ENCODE data around the gene ST6GALNAC5. TPM values are rescaled to one million over a fixed set of nuclear protein-coding genes. Genes with fewer than 3 reads are reported as not detected.

Gene ST6GALNAC5
- total RNA-seq, 1 experiment from 2014 or later, result 0.24 TPM

DNA sequence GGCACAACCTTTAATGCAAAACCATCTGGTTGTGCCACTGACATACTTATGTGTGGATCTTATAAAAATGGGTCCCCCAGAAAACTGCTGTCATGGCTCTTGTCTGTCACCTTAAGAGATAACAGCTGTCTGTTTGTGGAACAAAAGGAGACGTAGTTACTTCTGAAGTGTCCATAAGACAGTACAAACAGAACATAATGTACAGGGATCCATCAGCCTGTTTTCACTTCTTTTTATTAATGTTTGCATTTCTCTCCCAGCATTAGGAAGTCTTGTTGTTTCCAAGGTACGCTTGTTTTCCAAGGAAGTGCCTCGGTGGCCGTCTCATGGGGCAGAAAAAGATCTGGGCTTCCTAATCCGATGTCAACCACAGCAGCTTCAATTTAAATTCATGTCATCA lies 11.2 kb upstream of the ST6GALNAC5 start:
- no peak overlapping the region for H3K4me3 ChIP-seq
- H3K27me3 ChIP-seq (ENCODE audit: insufficient read depth, low read depth), result peaks cover 5% of the 10 kb centered on the region
- TF ChIP-seq, protein P1, sequence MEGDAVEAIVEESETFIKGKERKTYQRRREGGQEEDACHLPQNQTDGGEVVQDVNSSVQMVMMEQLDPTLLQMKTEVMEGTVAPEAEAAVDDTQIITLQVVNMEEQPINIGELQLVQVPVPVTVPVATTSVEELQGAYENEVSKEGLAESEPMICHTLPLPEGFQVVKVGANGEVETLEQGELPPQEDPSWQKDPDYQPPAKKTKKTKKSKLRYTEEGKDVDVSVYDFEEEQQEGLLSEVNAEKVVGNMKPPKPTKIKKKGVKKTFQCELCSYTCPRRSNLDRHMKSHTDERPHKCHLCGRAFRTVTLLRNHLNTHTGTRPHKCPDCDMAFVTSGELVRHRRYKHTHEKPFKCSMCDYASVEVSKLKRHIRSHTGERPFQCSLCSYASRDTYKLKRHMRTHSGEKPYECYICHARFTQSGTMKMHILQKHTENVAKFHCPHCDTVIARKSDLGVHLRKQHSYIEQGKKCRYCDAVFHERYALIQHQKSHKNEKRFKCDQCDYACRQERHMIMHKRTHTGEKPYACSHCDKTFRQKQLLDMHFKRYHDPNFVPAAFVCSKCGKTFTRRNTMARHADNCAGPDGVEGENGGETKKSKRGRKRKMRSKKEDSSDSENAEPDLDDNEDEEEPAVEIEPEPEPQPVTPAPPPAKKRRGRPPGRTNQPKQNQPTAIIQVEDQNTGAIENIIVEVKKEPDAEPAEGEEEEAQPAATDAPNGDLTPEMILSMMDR (conservative IDR thresholded peaks at IDR 0.05), result no peak
- TF ChIP-seq EZH2 (IDR thresholded peaks at IDR 0.05; ENCODE audit: low read depth), result no peak
- no peaks in the 10 kb centered on the region for H3K36me3 ChIP-seq (ENCODE audit: low read depth)
- no peaks in the 10 kb centered on the region for H3K79me2 ChIP-seq (ENCODE audit: low read depth)
- no peak for DNase-seq
- H3K9me2 ChIP-seq (ENCODE audit: insufficient read depth), result no peaks in the 10 kb centered on the region
- H3K9me3 ChIP-seq (ENCODE audit: insufficient read depth, low read depth), result no peaks in the 10 kb centered on the region
- no peaks in the 10 kb centered on the region for H3K4me1 ChIP-seq (replicated peaks; ENCODE audit: insufficient read depth)
- no TSS peak for BruUV-seq (replicated peaks)
- H4K20me1 ChIP-seq (ENCODE audit: insufficient read depth), result no peaks in the 10 kb centered on the region
- no peak overlapping the region for H2AFZ ChIP-seq
- no peak overlapping the region for H3K27ac ChIP-seq
- intact Hi-C loops (cut with micrococcal nuclease; ENCODE audit: unreplicated experiment), result loop anchor here (5.0 kb wide), 1 partner anchor 774 kb away; no protein-coding TSS in a partner anchor
- CTCF ChIA-PET, result no interaction called here
- H3F3A ChIP-seq (ENCODE audit: insufficient read depth, low read depth), result no peaks in the 10 kb centered on the region
- POLR2A ChIA-PET (ENCODE audit: unreplicated experiment), result no interaction called here
- no peak overlapping the region for H3K4me2 ChIP-seq

DNA sequence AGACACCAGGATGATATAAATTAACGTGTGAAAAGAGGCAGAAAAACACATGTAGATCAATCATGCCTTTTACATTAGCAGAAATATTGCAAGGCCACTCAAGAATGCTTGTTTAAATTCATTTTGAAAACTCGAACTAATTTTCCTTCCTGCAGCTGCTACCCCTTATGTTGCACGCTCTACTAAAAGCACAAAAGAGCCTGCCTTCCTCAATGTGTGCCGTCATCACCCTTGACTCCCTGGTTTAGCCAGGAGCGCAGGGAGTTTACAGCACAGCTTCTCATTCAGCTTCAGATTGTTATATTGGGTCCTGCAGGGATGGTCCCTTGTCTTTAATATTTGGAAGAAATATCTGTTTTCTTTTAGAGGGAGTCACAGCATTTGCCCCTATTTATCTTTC lies 10.1 kb upstream of the ST6GALNAC5 start:
- no peaks in the 10 kb centered on the region for H3F3A ChIP-seq (ENCODE audit: insufficient read depth, low read depth)
- no peak overlapping the region for H3K27ac ChIP-seq
- no peak overlapping the region for H3K4me3 ChIP-seq
- DNase-seq, result no peak
- TF ChIP-seq, protein P1 (conservative IDR thresholded peaks at IDR 0.05), result no peak
- TF ChIP-seq EZH2 (IDR thresholded peaks at IDR 0.05; ENCODE audit: low read depth), result no peak
- intact Hi-C loops (cut with micrococcal nuclease; ENCODE audit: unreplicated experiment), result loop anchor here (5.0 kb wide), 1 partner anchor 775 kb away; no protein-coding TSS in a partner anchor
- H3K9me2 ChIP-seq (ENCODE audit: insufficient read depth), result no peaks in the 10 kb centered on the region
- no peaks in the 10 kb centered on the region for H4K20me1 ChIP-seq (ENCODE audit: insufficient read depth)
- no TSS peak for BruUV-seq (replicated peaks)
- H3K36me3 ChIP-seq (ENCODE audit: low read depth), result no peaks in the 10 kb centered on the region
- no peaks in the 10 kb centered on the region for H3K79me2 ChIP-seq (ENCODE audit: low read depth)
- H3K4me1 ChIP-seq (replicated peaks; ENCODE audit: insufficient read depth), result no peaks in the 10 kb centered on the region
- H2AFZ ChIP-seq, result no peak overlapping the region
- H3K27me3 ChIP-seq (ENCODE audit: insufficient read depth, low read depth), result peaks cover 6% of the 10 kb centered on the region
- no peak overlapping the region for H3K4me2 ChIP-seq
- H3K9me3 ChIP-seq (ENCODE audit: insufficient read depth, low read depth), result no peaks in the 10 kb centered on the region
- ChIA-PET CTCF (no interaction called here), POLR2A (ENCODE audit: unreplicated experiment) (no interaction called here)

DNA sequence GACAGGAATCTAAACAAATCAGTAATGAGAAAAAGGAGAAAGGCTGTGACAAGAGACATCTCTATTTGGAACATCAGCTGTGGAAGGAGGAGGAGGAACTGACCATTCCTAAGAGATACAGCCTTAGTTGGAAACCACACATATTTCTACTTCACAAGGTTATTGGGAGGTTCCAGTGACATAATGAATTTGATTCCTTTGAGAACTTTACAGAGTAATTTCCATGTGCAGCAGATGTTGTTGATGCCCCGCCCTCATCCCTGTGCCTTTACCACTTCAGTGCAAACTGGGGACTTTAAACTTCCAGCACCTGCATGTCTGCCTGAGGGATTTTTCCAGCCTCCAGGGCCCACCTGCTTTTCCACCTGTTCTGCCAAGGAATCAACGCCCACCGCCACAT lies 9.3 kb upstream of the ST6GALNAC5 start:
- no TSS peak for BruUV-seq (replicated peaks)
- Histone ChIP-seq H3K4me2 (no peak overlapping the region), H3K36me3 (ENCODE audit: low read depth) (no peaks in the 10 kb centered on the region), H3K27me3 (ENCODE audit: insufficient read depth, low read depth) (peaks cover 6% of the 10 kb centered on the region), H2AFZ (no peak overlapping the region), H3K4me3 (no peak overlapping the region), H3K79me2 (ENCODE audit: low read depth) (no peaks in the 10 kb centered on the region), H3K4me1 (replicated peaks; ENCODE audit: insufficient read depth) (no peaks in the 10 kb centered on the region), H3K27ac (no peak overlapping the region), H3K9me2 (ENCODE audit: insufficient read depth) (no peaks in the 10 kb centered on the region), H3K9me3 (ENCODE audit: insufficient read depth, low read depth) (no peaks in the 10 kb centered on the region), H4K20me1 (ENCODE audit: insufficient read depth) (no peaks in the 10 kb centered on the region), H3F3A (ENCODE audit: insufficient read depth, low read depth) (no peaks in the 10 kb centered on the region)
- CTCF ChIA-PET, result no interaction called here
- TF ChIP-seq, protein P1 (conservative IDR thresholded peaks at IDR 0.05), result no peak
- no peak for TF ChIP-seq EZH2 (IDR thresholded peaks at IDR 0.05; ENCODE audit: low read depth)
- no peak for DNase-seq
- intact Hi-C loops (cut with micrococcal nuclease; ENCODE audit: unreplicated experiment), result loop anchor here (5.0 kb wide), 1 partner anchor 776 kb away; no protein-coding TSS in a partner anchor
- POLR2A ChIA-PET (ENCODE audit: unreplicated experiment), result no interaction called here
